ENCODE data around the gene DKC1. TPM values are rescaled to one million over a fixed set of nuclear protein-coding genes. Genes with fewer than 3 reads are reported as not detected.

Gene DKC1
- total and polyA plus RNA-seq, 2 of the 4 experiments (the other 2 are of a cell fraction) = 49.9 to 63.8 TPM

GRCh38 chrX:154799556-154800348 is 37.1 kb downstream of the DKC1 start:
- Histone ChIP-seq H3K36me3 (ENCODE audit: control insufficient read depth, insufficient read depth, low read length) (no peaks in the 10 kb centered on the region), H2BK15ac (ENCODE audit: low read depth, low read length) (no peak overlapping the region), H2BK120ac (ENCODE audit: low read depth, low read length) (peak overlapping the region; percentile 54), H3K4ac (ENCODE audit: low read depth, low read length) (peak overlapping the region; percentile 67), H3K79me1 (ENCODE audit: low read depth in 1 of 2, low read length in 2 of 2) (peaks cover 23 to 33% of the 10 kb centered on the region in 2 experiments), H3K23ac (ENCODE audit: low read depth, low read length) (peak overlapping the region; percentile 37; the same call in 1 of the 2 replicates), H3K9ac (ENCODE audit: low read depth, low read length) (no peak overlapping the region), H3K9me3 (ENCODE audit: control insufficient read depth, insufficient read depth, low read length) (no peaks in the 10 kb centered on the region), H2AK5ac (ENCODE audit: low read depth, low read length) (no peak overlapping the region; the same call in 1 of the 2 replicates), H3K56ac (ENCODE audit: extremely low read depth, insufficient read depth, low read length) (peak overlapping the region; percentile 23; the same call in 1 of the 2 replicates), H3K18ac (ENCODE audit: low read depth, low read length) (peak overlapping the region; percentile 53), H2BK5ac (ENCODE audit: low read depth, low read length, poor library complexity, severe bottlenecking) (peak overlapping the region; percentile 87), H4K8ac (ENCODE audit: low read depth in 2 of 2, low read length in 2 of 2) (peak overlapping the region in 1 of 2 experiments; percentile 51; a peak in 1 of 4 replicates), H4K20me1 (ENCODE audit: insufficient read depth, low read length) (peaks cover 3% of the 10 kb centered on the region; the same call in 1 of the 2 replicates), H3K14ac (replicated peaks; ENCODE audit: low read depth, low read length) (peak overlapping the region; percentile 63; the same call in 1 of the 2 replicates), H4K91ac (ENCODE audit: insufficient read depth, low read depth, low read length) (peak overlapping the region; percentile 31), H2BK20ac (ENCODE audit: low read depth, low read length) (peak overlapping the region; percentile 22; the same call in 1 of the 2 replicates), H2AK9ac (replicated peaks; ENCODE audit: low read depth, low read length, poor library complexity) (peak overlapping the region; percentile 71), H3K4me1 (ENCODE audit: control insufficient read depth, insufficient read depth, low read length) (peaks cover 16% of the 10 kb centered on the region), H3K27me3 (ENCODE audit: control insufficient read depth, insufficient read depth, low read length) (no peaks in the 10 kb centered on the region), H4K5ac (ENCODE audit: low read depth, low read length) (peak overlapping the region; percentile 32; the same call in 1 of the 2 replicates), H3K9me1 (ENCODE audit: insufficient read depth, low read length) (peaks cover 3% of the 10 kb centered on the region; the same call in 1 of the 2 replicates), H2AFZ (replicated peaks; ENCODE audit: low read length, poor library complexity) (peak overlapping the region; percentile 64), H3K4me2 (ENCODE audit: low read depth, low read length) (peak overlapping the region; percentile 75), H3K27ac (ENCODE audit: insufficient read depth, low read length) (peak overlapping the region; percentile 85), H3K4me3 (ENCODE audit: insufficient read depth, low read depth, low read length) (no peak overlapping the region)
- CTCF ChIA-PET = no interaction called here
- WGBS, 2 experiments (ENCODE audit: extremely low coverage in 2 of 2, insufficient read length in 1 of 2) = 40% methylated on average over 1 of the region's 9 CpGs; no CpG with 5 or more reads in 1 of the 2 experiments
- peak; percentile 35 for DNase-seq
- in situ Hi-C loops (cut with MboI; ENCODE audit: low sequenced_read_pairs) (no loop called here), dilution Hi-C loops (cut with HindIII; ENCODE audit: low sequenced_read_pairs, unreplicated experiment) (no loop called here), intact Hi-C loops (cut with micrococcal nuclease) (no loop called here)
- POLR2A ChIA-PET (ENCODE audit: unreplicated experiment) = no interaction called here
- BruUV-seq (replicated peaks) = no TSS peak
- ATAC-seq (ENCODE audit: low read depth) = peak; percentile 71
- TF ChIP-seq, protein P1, sequence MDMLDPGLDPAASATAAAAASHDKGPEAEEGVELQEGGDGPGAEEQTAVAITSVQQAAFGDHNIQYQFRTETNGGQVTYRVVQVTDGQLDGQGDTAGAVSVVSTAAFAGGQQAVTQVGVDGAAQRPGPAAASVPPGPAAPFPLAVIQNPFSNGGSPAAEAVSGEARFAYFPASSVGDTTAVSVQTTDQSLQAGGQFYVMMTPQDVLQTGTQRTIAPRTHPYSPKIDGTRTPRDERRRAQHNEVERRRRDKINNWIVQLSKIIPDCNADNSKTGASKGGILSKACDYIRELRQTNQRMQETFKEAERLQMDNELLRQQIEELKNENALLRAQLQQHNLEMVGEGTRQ (IDR thresholded peaks at IDR 0.05; ENCODE audit: low read depth, low read length) = no peak
- TF ChIP-seq MAFK (IDR thresholded peaks at IDR 0.05; ENCODE audit: low read depth, low read length) (no peak), MAZ (IDR thresholded peaks at IDR 0.05; ENCODE audit: borderline replicate concordance, low read depth, low read length) (no peak), POLR2A (IDR thresholded peaks at IDR 0.05; ENCODE audit: low read depth, low read length) (no peak), CHD1 (IDR thresholded peaks at IDR 0.05; ENCODE audit: low read depth, low read length) (no peak), CEBPB (IDR thresholded peaks at IDR 0.05; ENCODE audit: low read depth, low read length) (no peak), MXI1 (IDR thresholded peaks at IDR 0.05; ENCODE audit: borderline replicate concordance, low read depth, low read length) (no peak), SMC3 (IDR thresholded peaks at IDR 0.05; ENCODE audit: low read depth, low read length) (no peak), CTCF (conservative IDR thresholded peaks at IDR 0.05; ENCODE audit: low read depth, low read length) (no peak), RFX5 (IDR thresholded peaks at IDR 0.05; ENCODE audit: low read depth, low read length) (no peak)
- TF ChIP-seq, protein P2, sequence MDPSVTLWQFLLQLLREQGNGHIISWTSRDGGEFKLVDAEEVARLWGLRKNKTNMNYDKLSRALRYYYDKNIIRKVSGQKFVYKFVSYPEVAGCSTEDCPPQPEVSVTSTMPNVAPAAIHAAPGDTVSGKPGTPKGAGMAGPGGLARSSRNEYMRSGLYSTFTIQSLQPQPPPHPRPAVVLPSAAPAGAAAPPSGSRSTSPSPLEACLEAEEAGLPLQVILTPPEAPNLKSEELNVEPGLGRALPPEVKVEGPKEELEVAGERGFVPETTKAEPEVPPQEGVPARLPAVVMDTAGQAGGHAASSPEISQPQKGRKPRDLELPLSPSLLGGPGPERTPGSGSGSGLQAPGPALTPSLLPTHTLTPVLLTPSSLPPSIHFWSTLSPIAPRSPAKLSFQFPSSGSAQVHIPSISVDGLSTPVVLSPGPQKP (IDR thresholded peaks at IDR 0.05; ENCODE audit: borderline replicate concordance, low read depth, low read length) = no peak
